Esophagus squamous epithelium (tissue), 4 donors: ENCODE data around the gene TMEM202.

ENCODE experiments used
- CTCF ChIP-seq, 6 experiments: fragments of 450-650 bp in 4 of 6; fragments of 200-600 bp in 2 of 6; sonication (generic) in 2 of 6; IDR thresholded peaks; one replicate each; pipeline ENCODE4 v1.5.1; 2016 to 2019; ENCODE audit warnings: antibody characterized with exemption in 6 of 6, mild to moderate bottlenecking in 4 of 6, moderate library complexity in 4 of 6
- POLR2A ChIP-seq, 4 donors: fragments of 450-650 bp; IDR thresholded peaks; one replicate each; pipeline ENCODE4 v1.6.1; 2017; ENCODE audit warnings: antibody characterized with exemption in 4 of 4, mild to moderate bottlenecking in 4 of 4, moderate library complexity in 3 of 4

GRCh38 chr15:72387741-72388140 is 10.4 kb upstream of the TMEM202 start:
- no peak for TF ChIP-seq POLR2A (IDR thresholded peaks at IDR 0.05)
- no peak for TF ChIP-seq CTCF (IDR thresholded peaks at IDR 0.05)
